IPS DF 4.7 (cell line): ENCODE data around the gene PCSK6.

Experiments
- DNase-seq: peaks from one replicate; pipeline ENCODE4 v3.0.0-alpha.2; 2013; ENCODE audit warnings: low spot score; ENCODE audit errors: extremely low read depth

PCSK6 gene

GRCh38 chr15:101489599-101490407 lies at the start of gene PCSK6:
TSS of gene PCSK6 (minus strand) at chr15:101489707. CDS start at chr15:101489670, 37 bp downstream.
- DNase-seq: no peak

GRCh38 chr15:101538996-101539395 lies 49.5 kb upstream of the PCSK6 start:
- no peak for DNase-seq

GRCh38 chr15:101538177-101538576 lies 48.7 kb upstream of the PCSK6 start:
- DNase-seq: no peak

GRCh38 chr15:101537483-101538080 lies 48.1 kb upstream of the PCSK6 start:
- DNase-seq: no peak

GRCh38 chr15:101536875-101537405 lies 47.4 kb upstream of the PCSK6 start:
- no peak for DNase-seq

- DNase-seq: no peak
Measured at GRCh38 chr15:101536166-101536874, 46.8 kb upstream of the PCSK6 start.

- no peak for DNase-seq
Measured at GRCh38 chr15:101535170-101535902, 45.8 kb upstream of the PCSK6 start.

GRCh38 chr15:101534376-101534970 lies 45.0 kb upstream of the PCSK6 start:
- DNase-seq: no peak

GRCh38 chr15:101533371-101534140 lies 44.0 kb upstream of the PCSK6 start:
- DNase-seq: no peak

GRCh38 chr15:101532865-101533264 lies 43.4 kb upstream of the PCSK6 start:
- no peak for DNase-seq

- no peak for DNase-seq
Measured at GRCh38 chr15:101531170-101531569, 41.7 kb upstream of the PCSK6 start.

- DNase-seq: no peak
Measured at GRCh38 chr15:101530224-101530958, 40.9 kb upstream of the PCSK6 start.

- DNase-seq: no peak
Measured at GRCh38 chr15:101528917-101529299, 39.4 kb upstream of the PCSK6 start.

GRCh38 chr15:101528108-101528916 lies 38.8 kb upstream of the PCSK6 start:
- DNase-seq: no peak

GRCh38 chr15:101526890-101527289 lies 37.4 kb upstream of the PCSK6 start:
- DNase-seq: no peak

- DNase-seq: no peak
Measured at GRCh38 chr15:101526442-101526841, 36.9 kb upstream of the PCSK6 start.

- DNase-seq: no peak
Measured at GRCh38 chr15:101526021-101526420, 36.5 kb upstream of the PCSK6 start.

GRCh38 chr15:101525087-101525669 lies 35.7 kb upstream of the PCSK6 start:
- no peak for DNase-seq
